HepG2 (cell line): ENCODE results near the gene PFKP. TPM values are rescaled to one million over a fixed set of nuclear protein-coding genes. Genes with fewer than 3 reads are reported as not detected.

Source experiments
- ATAC-seq: fragments of 200-7000 bp; cut with Tn5 transposase; 3 replicates; pipeline ENCODE4 v1.9.1; 2020; ENCODE audit warnings: mild to moderate bottlenecking, moderate library complexity
- BruUV-seq: library from RNA; stranded (reverse); fragments of 400-500 nt; replicated peaks from 2 replicates; lab custom pipeline; 2021; lab: Mats Ljungman, UMichigan
- CTCF ChIA-PET: fragments of 300-600 bp; formaldehyde crosslinking; extraction: SDS; loops from one replicate; lab custom pipeline; 2021; ENCODE audit warnings: low total read pairs, inconsistent platforms, low intra/inter-chr PET ratio; lab: Yijun Ruan, JAX
- POLR2A ChIA-PET: fragments of 350-600 bp; sonication (Branson Sonifier 250); formaldehyde crosslinking; loops from one replicate; lab custom pipeline; 2020; ENCODE audit warnings: antibody characterized with exemption, inconsistent platforms; lab: Yijun Ruan, JAX
- DNase-seq: peaks from one replicate; pipeline ENCODE4 v3.0.0-alpha.2; 2015; ENCODE audit warnings: low spot score
- FAIRE-seq: peaks from 3 replicates; lab custom pipeline; 2011; peaks lifted over from hg19 to GRCh38; lab: Jason Lieb, UNC
- H2AFZ ChIP-seq: one replicate; pipeline ENCODE4 v1.6.1; 2011; ENCODE audit warnings: low read length, inconsistent platforms
- H3K27ac ChIP-seq: fragments of 300-600 bp; 3 replicates; pipeline ENCODE4 v1.8.0; 2011; ENCODE audit warnings: mixed run types, mild to moderate bottlenecking, mixed read lengths, low read length, inconsistent platforms; ENCODE audit not compliant: insufficient read depth; ENCODE audit errors: extremely low read length
- H3K27me3 ChIP-seq, 2 experiments: fragments of 200-600 bp in 1 of 2; 2 replicates in 1 of 2; 3 replicates in 1 of 2; pipeline versions ENCODE4 v1.6.0 to v1.8.0; 2011; ENCODE audit warnings: low read length in 2 of 2, mild to moderate bottlenecking in 2 of 2, moderate library complexity in 2 of 2, inconsistent platforms in 1 of 2; ENCODE audit not compliant: insufficient read depth in 2 of 2, control insufficient read depth in 1 of 2
- H3K36me3 ChIP-seq, 2 experiments: fragments of 200-600 bp in 1 of 2; replicated peaks in 1 of 2; 2 replicates in 1 of 2; 3 replicates in 1 of 2; pipeline versions ENCODE4 v1.5.1 to v1.8.0; 2011; ENCODE audit warnings: low read length in 2 of 2, inconsistent platforms in 1 of 2; ENCODE audit not compliant: insufficient read depth in 2 of 2, control insufficient read depth in 1 of 2
- H3K4me1 ChIP-seq: 2 replicates; pipeline ENCODE4 v1.5.1; 2012; ENCODE audit warnings: low read length, inconsistent platforms; ENCODE audit not compliant: insufficient read depth
- H3K4me2 ChIP-seq: 2 replicates; pipeline ENCODE4 v1.6.0; 2011; ENCODE audit warnings: low read depth, low read length, inconsistent platforms
- H3K4me3 ChIP-seq, 3 experiments: fragments of 200-600 bp in 1 of 3; sonication (generic), shearing (Covaris generic) in 1 of 3; replicated peaks in 1 of 3; 2 replicates each; pipeline ENCODE4 v1.5.1; 2011 to 2016; ENCODE audit warnings: low read length in 3 of 3, inconsistent platforms in 2 of 3, low read depth in 2 of 3, mild to moderate bottlenecking in 2 of 3, control low read depth in 1 of 3, mixed read lengths in 1 of 3; ENCODE audit not compliant: insufficient read depth in 1 of 3
- H3K79me2 ChIP-seq: one replicate; pipeline ENCODE4 v1.6.1; 2011; ENCODE audit warnings: low read length, inconsistent platforms; ENCODE audit not compliant: insufficient read depth
- H3K9ac ChIP-seq: 2 replicates; pipeline ENCODE4 v1.6.0; 2011; ENCODE audit warnings: mild to moderate bottlenecking, low read depth, low read length, inconsistent platforms; ENCODE audit not compliant: insufficient read depth
- H3K9me3 ChIP-seq: 2 replicates; pipeline ENCODE4 v1.5.1; 2012; ENCODE audit warnings: mild to moderate bottlenecking, low read length
- H4K20me1 ChIP-seq: 2 replicates; pipeline ENCODE4 v1.6.0; 2011; ENCODE audit warnings: inconsistent platforms, mild to moderate bottlenecking, low read length, moderate library complexity; ENCODE audit not compliant: insufficient read depth
- FOXM1 ChIP-seq: sonication (generic); formaldehyde crosslinking; IDR thresholded peaks from 2 replicates; pipeline ENCODE4 v1.5.0; 2020; ENCODE audit warnings: missing genetic modification reagents
- HDAC6 ChIP-seq: fragments of 200-600 bp; sonication (generic); IDR thresholded peaks from 2 replicates; pipeline ENCODE4 v1.7.0; 2017; ENCODE audit warnings: mild to moderate bottlenecking, antibody characterized with exemption, low read length, low read depth
- HIC2 ChIP-seq: sonication (generic); formaldehyde crosslinking; IDR thresholded peaks from 2 replicates; pipeline ENCODE4 v1.9.0; 2022; ENCODE audit warnings: low read depth, missing genetic modification reagents
- MTF1 ChIP-seq: sonication (generic); formaldehyde crosslinking; IDR thresholded peaks from 2 replicates; pipeline ENCODE4 v1.5.0; 2020; ENCODE audit warnings: missing genetic modification reagents
- SMAD3 ChIP-seq: sonication (generic); formaldehyde crosslinking; IDR thresholded peaks from 2 replicates; pipeline ENCODE4 v1.4.0; 2020; ENCODE audit warnings: missing genetic modification reagents
- TBX3 ChIP-seq: fragments of 450-650 bp; IDR thresholded peaks from 2 replicates; pipeline ENCODE4 v1.6.1; 2017; ENCODE audit warnings: antibody characterized with exemption, mild to moderate bottlenecking, inconsistent platforms, borderline replicate concordance
- TOE1 ChIP-seq: sonication (generic); formaldehyde crosslinking; IDR thresholded peaks from 2 replicates; pipeline ENCODE4 v1.4.0; 2020; ENCODE audit warnings: mild to moderate bottlenecking, missing genetic modification reagents
- XBP1 ChIP-seq: sonication (generic); formaldehyde crosslinking; IDR thresholded peaks from 2 replicates; pipeline ENCODE4 v1.5.0; 2020; ENCODE audit warnings: missing genetic modification reagents
- ZNF350 ChIP-seq: sonication (generic); formaldehyde crosslinking; IDR thresholded peaks from 2 replicates; pipeline ENCODE4 v1.4.0; 2020; ENCODE audit warnings: mild to moderate bottlenecking, low read depth, missing genetic modification reagents, borderline replicate concordance
- ZNF441 ChIP-seq: sonication (generic); formaldehyde crosslinking; IDR thresholded peaks from 2 replicates; pipeline ENCODE4 v1.7.0; 2021; ENCODE audit warnings: missing genetic modification reagents, borderline replicate concordance
- ZNF558 ChIP-seq: sonication (generic); formaldehyde crosslinking; IDR thresholded peaks from 2 replicates; pipeline ENCODE4 v1.9.0; 2022; ENCODE audit warnings: mild to moderate bottlenecking, missing genetic modification reagents, borderline replicate concordance
- ZNF564 ChIP-seq: sonication (generic); formaldehyde crosslinking; IDR thresholded peaks from 2 replicates; pipeline ENCODE4 v1.8.1; 2023; ENCODE audit warnings: mild to moderate bottlenecking, missing genetic modification reagents
- ZNF569 ChIP-seq: sonication (generic); formaldehyde crosslinking; IDR thresholded peaks from 2 replicates; pipeline ENCODE4 v1.5.0; 2020; ENCODE audit warnings: mild to moderate bottlenecking, missing genetic modification reagents, moderate library complexity, borderline replicate concordance
- ZNF776 ChIP-seq: sonication (generic); formaldehyde crosslinking; IDR thresholded peaks from 2 replicates; pipeline ENCODE4 v1.4.0; 2020; ENCODE audit warnings: mild to moderate bottlenecking, missing genetic modification reagents
- ZNF780A ChIP-seq: sonication (generic); formaldehyde crosslinking; IDR thresholded peaks from 2 replicates; pipeline ENCODE4 v1.8.0; 2022; ENCODE audit warnings: mild to moderate bottlenecking, missing genetic modification reagents, moderate library complexity
- WGBS: methylation state at CpG from one replicate; pipeline ENCODE4 v1.1.6; 2017; ENCODE audit warnings: low lambda C conversion rate; 5-methylcytosine and 5-hydroxymethylcytosine counted together
- in situ Hi-C: cut with HindIII; loops from 2 replicates; pipeline ENCODE4 v1.10.0; 2017; ENCODE audit warnings: low pct_unique_long_range_greater_than_20kb; ENCODE audit not compliant: extremely low pct_ligation_motif_present
- intact Hi-C: fragments of 100-400 bp; cut with micrococcal nuclease; formaldehyde crosslinking; loops from one replicate; pipeline ENCODE4 v1.10.0; 2022; ENCODE audit not compliant: unreplicated experiment
- polyA plus RNA-seq, 8 experiments: library from polyadenylated mRNA; depleted of rRNA in 3 of 8; stranded (reverse) in 7 of 8; unstranded in 1 of 8; fragments of >200 nt; fragmentation: Illumina TruSeq in 4 of 8; extraction: Trizol in 4 of 8; gene quantifications; 2 replicates each; pipeline versions ENCODE4 v1.2.1 to v1.2.3, GENCODE V29; 2011 to 2016; ENCODE audit warnings: low read depth in 4 of 8, missing spikeins in 1 of 8, mixed read lengths in 1 of 8; ENCODE audit not compliant: insufficient read depth in 1 of 8
- total RNA-seq, 5 experiments: library from RNA; depleted of rRNA; stranded (reverse); fragments of >200 nt; fragmentation: Illumina TruSeq; extraction: Trizol; gene quantifications; 2 replicates each; pipeline ENCODE4 v1.2.3, GENCODE V29; 2016; ENCODE audit warnings: low read depth in 1 of 5

PFKP gene
- total and polyA plus RNA-seq, 2 of the 13 experiments (the other 11 are each of a cell fraction or from before 2014, with no cell fraction given): 0.80 to 2.4 TPM

GRCh38 chr10:3077940-3078630, 10.7 kb downstream of the PFKP start (continued):
- TF ChIP-seq ZNF780A (no peak), TBX3 (no peak), ZNF558 (CRISPR knock-in tag) (no peak)

- CTCF ChIA-PET: no interaction called here
- Histone ChIP-seq H3K9me3 (no peaks in the 10 kb centered on the region), H3K79me2 (no peaks in the 10 kb centered on the region), H3K9ac (no peak overlapping the region), H4K20me1 (no peaks in the 10 kb centered on the region), H3K4me2 (no peak overlapping the region), H3K36me3 (no peaks in the 10 kb centered on the region), H2AFZ (no peak overlapping the region), H3K27ac (no peak overlapping the region), H3K4me3 (no peak overlapping the region), H3K27me3 (no peaks in the 10 kb centered on the region), H3K4me1 (peaks cover 7% of the 10 kb centered on the region; the same call in 1 of the 2 replicates)
- FAIRE-seq: no peak
- TF ChIP-seq MTF1 (CRISPR knock-in tag): no peak
- TF ChIP-seq XBP1 (CRISPR knock-in tag): no peak
- no peak for TF ChIP-seq SMAD3 (CRISPR knock-in tag)
- no peak for TF ChIP-seq ZNF441 (CRISPR knock-in tag)
- no peak for TF ChIP-seq TOE1
- TF ChIP-seq HDAC6: no peak
- no peak for TF ChIP-seq FOXM1
- no peak for TF ChIP-seq ZNF776 (CRISPR knock-in tag)
- no peak for TF ChIP-seq ZNF564 (CRISPR knock-in tag)
- TF ChIP-seq ZNF569 (CRISPR knock-in tag): no peak
- no peak for TF ChIP-seq ZNF350
- TF ChIP-seq HIC2 (CRISPR knock-in tag): no peak
- no peak for DNase-seq
- no TSS peak for BruUV-seq
- in situ Hi-C loops: no loop called here
- POLR2A ChIA-PET: no interaction called here
- no peak for ATAC-seq
- intact Hi-C loops: no loop called here
- WGBS: 50% methylated on average over 5 of the region's 8 CpGs
Measured at GRCh38 chr10:3081383-3081981, 14.1 kb downstream of the PFKP start.
